Measurements from ENCODE around the gene KCND2. TPM values are rescaled to one million over a fixed set of nuclear protein-coding genes. Genes with fewer than 3 reads are reported as not detected.

Gene KCND2
- total RNA-seq, 2 experiments from 2014 or later: not detected

DNA sequence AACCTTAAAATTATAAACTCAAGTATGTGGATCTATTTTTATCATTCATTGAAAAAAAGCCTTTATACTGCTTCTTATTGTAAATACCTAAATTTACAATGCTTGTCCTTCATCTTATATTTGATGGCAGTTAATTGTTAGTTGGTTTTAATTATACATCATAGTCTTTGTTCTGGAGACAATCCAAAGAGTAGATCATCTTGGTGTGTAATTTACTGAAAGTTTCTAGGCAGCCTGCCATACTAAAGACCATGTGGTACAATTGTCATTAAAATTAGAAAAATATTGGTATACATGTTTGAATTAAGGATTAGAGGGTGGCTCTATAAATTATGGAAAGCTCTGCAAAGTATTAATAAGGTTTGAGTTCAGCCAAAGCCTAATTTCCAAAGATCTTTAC, 231.4 kb downstream of the KCND2 start:
- no peak overlapping the region for H3K4me3 ChIP-seq (ENCODE audit: low read depth, low read length, poor library complexity, severe bottlenecking)
- no peaks in the 10 kb centered on the region for H3K36me3 ChIP-seq (ENCODE audit: insufficient read depth, low read length)
- ChIA-PET POLR2A (interaction anchor here (0.5 kb wide), 1 partner anchor 520 kb away, joined by 6 read pairs; no protein-coding TSS in a partner anchor), CTCF (ENCODE audit: unreplicated experiment) (no interaction called here)
- H3K4me2 ChIP-seq (ENCODE audit: low read length): no peak overlapping the region
- intact Hi-C loops (cut with micrococcal nuclease; ENCODE audit: unreplicated experiment): no loop called here
- no peak for TF ChIP-seq EZH2phosphoT487 (IDR thresholded peaks at IDR 0.05; ENCODE audit: borderline replicate concordance, low read depth, low read length)
- TF ChIP-seq, protein P1, sequence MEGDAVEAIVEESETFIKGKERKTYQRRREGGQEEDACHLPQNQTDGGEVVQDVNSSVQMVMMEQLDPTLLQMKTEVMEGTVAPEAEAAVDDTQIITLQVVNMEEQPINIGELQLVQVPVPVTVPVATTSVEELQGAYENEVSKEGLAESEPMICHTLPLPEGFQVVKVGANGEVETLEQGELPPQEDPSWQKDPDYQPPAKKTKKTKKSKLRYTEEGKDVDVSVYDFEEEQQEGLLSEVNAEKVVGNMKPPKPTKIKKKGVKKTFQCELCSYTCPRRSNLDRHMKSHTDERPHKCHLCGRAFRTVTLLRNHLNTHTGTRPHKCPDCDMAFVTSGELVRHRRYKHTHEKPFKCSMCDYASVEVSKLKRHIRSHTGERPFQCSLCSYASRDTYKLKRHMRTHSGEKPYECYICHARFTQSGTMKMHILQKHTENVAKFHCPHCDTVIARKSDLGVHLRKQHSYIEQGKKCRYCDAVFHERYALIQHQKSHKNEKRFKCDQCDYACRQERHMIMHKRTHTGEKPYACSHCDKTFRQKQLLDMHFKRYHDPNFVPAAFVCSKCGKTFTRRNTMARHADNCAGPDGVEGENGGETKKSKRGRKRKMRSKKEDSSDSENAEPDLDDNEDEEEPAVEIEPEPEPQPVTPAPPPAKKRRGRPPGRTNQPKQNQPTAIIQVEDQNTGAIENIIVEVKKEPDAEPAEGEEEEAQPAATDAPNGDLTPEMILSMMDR (conservative IDR thresholded peaks at IDR 0.05; ENCODE audit: low read length): no peak
- H3K79me2 ChIP-seq (ENCODE audit: insufficient read depth, low read depth, low read length): no peaks in the 10 kb centered on the region
- no peak overlapping the region for H3K27ac ChIP-seq (ENCODE audit: low read depth, low read length, poor library complexity, severe bottlenecking)
- no TSS peak for BruUV-seq (replicated peaks)
- H3K9me2 ChIP-seq (ENCODE audit: insufficient read depth, low read length): no peaks in the 10 kb centered on the region
- H2AFZ ChIP-seq (ENCODE audit: low read length): no peak overlapping the region
- H3K9me3 ChIP-seq (ENCODE audit: low read length): no peaks in the 10 kb centered on the region
- H3K4me1 ChIP-seq (ENCODE audit: insufficient read depth, low read length, poor library complexity, severe bottlenecking): no peaks in the 10 kb centered on the region
- no peaks in the 10 kb centered on the region for H4K20me1 ChIP-seq (ENCODE audit: insufficient read depth, low read length)
- DNase-seq (ENCODE audit: low spot score): no peak

DNA sequence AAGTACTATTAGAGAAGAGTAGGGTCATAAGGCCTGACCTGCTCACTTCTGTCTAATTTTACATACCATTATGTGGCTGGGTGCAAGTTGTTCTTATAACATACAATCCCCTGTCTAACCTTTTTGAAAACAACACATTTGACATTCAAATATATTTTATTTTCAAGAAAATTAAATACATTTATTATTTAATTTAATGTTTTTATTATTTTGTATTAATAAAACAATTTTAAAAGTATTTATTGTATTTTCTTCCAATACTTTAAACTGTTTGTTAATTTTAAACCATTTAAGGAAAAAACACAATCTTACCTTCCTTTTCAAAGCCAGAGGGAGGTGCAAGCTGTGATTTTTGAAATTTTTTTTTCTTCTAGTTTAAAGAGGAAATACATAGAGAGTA, 232.8 kb downstream of the KCND2 start:
- no peak overlapping the region for H3K4me2 ChIP-seq (ENCODE audit: low read length)
- ChIA-PET CTCF (ENCODE audit: unreplicated experiment) (no interaction called here), POLR2A (no interaction called here)
- no peak overlapping the region for H3K4me3 ChIP-seq (ENCODE audit: low read depth, low read length, poor library complexity, severe bottlenecking)
- H3K9me2 ChIP-seq (ENCODE audit: insufficient read depth, low read length): no peaks in the 10 kb centered on the region
- no peaks in the 10 kb centered on the region for H3K4me1 ChIP-seq (ENCODE audit: insufficient read depth, low read length, poor library complexity, severe bottlenecking)
- no peak overlapping the region for H3K27ac ChIP-seq (ENCODE audit: low read depth, low read length, poor library complexity, severe bottlenecking)
- H3K36me3 ChIP-seq (ENCODE audit: insufficient read depth, low read length): no peaks in the 10 kb centered on the region
- H2AFZ ChIP-seq (ENCODE audit: low read length): no peak overlapping the region
- no peaks in the 10 kb centered on the region for H3K9me3 ChIP-seq (ENCODE audit: low read length)
- intact Hi-C loops (cut with micrococcal nuclease; ENCODE audit: unreplicated experiment): no loop called here
- no TSS peak for BruUV-seq (replicated peaks)
- no peaks in the 10 kb centered on the region for H3K79me2 ChIP-seq (ENCODE audit: insufficient read depth, low read depth, low read length)
- H4K20me1 ChIP-seq (ENCODE audit: insufficient read depth, low read length): no peaks in the 10 kb centered on the region
- TF ChIP-seq, protein P1 (conservative IDR thresholded peaks at IDR 0.05; ENCODE audit: low read length): no peak
- TF ChIP-seq EZH2phosphoT487 (IDR thresholded peaks at IDR 0.05; ENCODE audit: borderline replicate concordance, low read depth, low read length): no peak
- DNase-seq (ENCODE audit: low spot score): no peak

DNA sequence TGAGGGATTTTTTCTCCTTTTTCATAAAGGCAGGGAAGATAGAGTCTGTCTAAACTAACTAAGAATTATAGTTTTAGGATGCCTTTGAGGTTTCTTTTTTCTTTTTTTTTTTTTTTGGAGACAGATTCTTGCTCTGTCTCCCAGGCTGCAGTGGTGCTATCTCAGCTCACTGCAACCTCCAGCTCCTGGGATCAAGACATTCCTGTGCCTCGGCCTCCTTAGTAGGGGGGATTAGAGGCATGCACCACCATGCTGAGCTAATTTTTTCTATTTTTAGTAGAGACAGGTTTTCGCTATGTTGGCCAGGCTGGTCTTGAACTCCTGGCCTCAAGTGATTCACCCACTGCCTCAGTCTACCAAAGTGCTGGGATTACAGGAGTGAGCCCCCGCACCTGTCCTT, 239.7 kb downstream of the KCND2 start:
- H3K36me3 ChIP-seq (ENCODE audit: insufficient read depth, low read length): no peaks in the 10 kb centered on the region
- no peak overlapping the region for H2AFZ ChIP-seq (ENCODE audit: low read length)
- no TSS peak for BruUV-seq (replicated peaks)
- H3K9me3 ChIP-seq (ENCODE audit: low read length): no peaks in the 10 kb centered on the region
- H3K4me3 ChIP-seq (ENCODE audit: low read depth, low read length, poor library complexity, severe bottlenecking): no peak overlapping the region
- H3K9me2 ChIP-seq (ENCODE audit: insufficient read depth, low read length): no peaks in the 10 kb centered on the region
- intact Hi-C loops (cut with micrococcal nuclease; ENCODE audit: unreplicated experiment): no loop called here
- no peaks in the 10 kb centered on the region for H3K4me1 ChIP-seq (ENCODE audit: insufficient read depth, low read length, poor library complexity, severe bottlenecking)
- POLR2A ChIA-PET: no interaction called here
- CTCF ChIA-PET (ENCODE audit: unreplicated experiment): no interaction called here
- H4K20me1 ChIP-seq (ENCODE audit: insufficient read depth, low read length): no peaks in the 10 kb centered on the region
- H3K79me2 ChIP-seq (ENCODE audit: insufficient read depth, low read depth, low read length): no peaks in the 10 kb centered on the region
- DNase-seq (ENCODE audit: low spot score): no peak
- no peak overlapping the region for H3K4me2 ChIP-seq (ENCODE audit: low read length)
- TF ChIP-seq, protein P1 (conservative IDR thresholded peaks at IDR 0.05; ENCODE audit: low read length): no peak
- no peak for TF ChIP-seq EZH2phosphoT487 (IDR thresholded peaks at IDR 0.05; ENCODE audit: borderline replicate concordance, low read depth, low read length)
- H3K27ac ChIP-seq (ENCODE audit: low read depth, low read length, poor library complexity, severe bottlenecking): no peak overlapping the region
